H9 (cell line): ENCODE results near the gene DIPK1C. TPM values are rescaled to one million over a fixed set of nuclear protein-coding genes. Genes with fewer than 3 reads are reported as not detected.

Experiments used
- DNase-seq: peaks from one replicate; pipeline ENCODE4 v3.0.0-alpha.2; 2017
- H2AFZ ChIP-seq: one replicate; pipeline ENCODE4 v1.6.1; 2013; ENCODE audit warnings: mild to moderate bottlenecking, low read length, control low read depth, moderate library complexity
- H2AK5ac ChIP-seq: 2 replicates; pipeline ENCODE4 v1.6.1; 2013; ENCODE audit warnings: low read length, control low read depth, mixed read lengths; ENCODE audit not compliant: insufficient read length
- H2BK120ac ChIP-seq: one replicate; pipeline ENCODE4 v1.6.1; 2013; ENCODE audit warnings: low read depth, mild to moderate bottlenecking, low read length, control low read depth, inconsistent platforms; ENCODE audit not compliant: poor library complexity, severe bottlenecking
- H2BK12ac ChIP-seq: 2 replicates; pipeline ENCODE4 v1.6.1; 2013; ENCODE audit warnings: low read length, control low read depth, mixed read lengths, low read depth; ENCODE audit not compliant: insufficient read length
- H2BK15ac ChIP-seq: 2 replicates; pipeline ENCODE4 v1.6.1; 2013; ENCODE audit warnings: low read depth, low read length, control low read depth
- H2BK20ac ChIP-seq: one replicate; pipeline ENCODE4 v1.6.1; 2013; ENCODE audit warnings: low read depth, mild to moderate bottlenecking, low read length, control low read depth, inconsistent platforms; ENCODE audit not compliant: poor library complexity, severe bottlenecking
- H2BK5ac ChIP-seq: 2 replicates; pipeline ENCODE4 v1.6.1; 2013; ENCODE audit warnings: low read length, control low read depth, mixed read lengths; ENCODE audit not compliant: insufficient read length
- H3K14ac ChIP-seq: 2 replicates; pipeline ENCODE4 v1.6.1; 2013; ENCODE audit warnings: low read length, control low read depth; ENCODE audit not compliant: insufficient read depth
- H3K18ac ChIP-seq: 2 replicates; pipeline ENCODE4 v1.6.1; 2013; ENCODE audit warnings: low read depth, mild to moderate bottlenecking, mixed read lengths, low read length, control low read depth; ENCODE audit not compliant: insufficient read length
- H3K23ac ChIP-seq: 2 replicates; pipeline ENCODE4 v1.6.1; 2013; ENCODE audit warnings: low read length, control low read depth, mixed read lengths, low read depth; ENCODE audit not compliant: insufficient read length
- H3K23me2 ChIP-seq: 2 replicates; pipeline ENCODE4 v1.6.1; 2013; ENCODE audit warnings: low read depth, mild to moderate bottlenecking, mixed read lengths, low read length, control low read depth; ENCODE audit not compliant: insufficient read length, poor library complexity, severe bottlenecking
- H3K27ac ChIP-seq: 2 replicates; pipeline ENCODE4 v1.5.1; 2013; ENCODE audit warnings: low read length, control low read depth, mixed read lengths, low read depth; ENCODE audit not compliant: insufficient read length
- H3K27me3 ChIP-seq: 2 replicates; pipeline ENCODE4 v1.6.1; 2013; ENCODE audit warnings: low read length, control low read depth, inconsistent platforms; ENCODE audit not compliant: insufficient read depth
- H3K4ac ChIP-seq: 2 replicates; pipeline ENCODE4 v1.6.1; 2013; ENCODE audit warnings: low read depth, mild to moderate bottlenecking, control low read depth, inconsistent platforms, low read length, moderate library complexity
- H3K4me1 ChIP-seq: 2 replicates; pipeline ENCODE4 v1.6.1; 2013; ENCODE audit warnings: low read length, control low read depth, inconsistent platforms; ENCODE audit not compliant: insufficient read depth
- H3K4me2 ChIP-seq: 2 replicates; pipeline ENCODE4 v1.6.1; 2013; ENCODE audit warnings: low read length, control low read depth, mixed read lengths; ENCODE audit not compliant: insufficient read length, insufficient read depth
- H3K56ac ChIP-seq: 2 replicates; pipeline ENCODE4 v1.6.1; 2013; ENCODE audit warnings: low read depth, mild to moderate bottlenecking, mixed read lengths, low read length, control low read depth; ENCODE audit not compliant: insufficient read length
- H3K79me1 ChIP-seq: 2 replicates; pipeline ENCODE4 v1.6.1; 2013; ENCODE audit warnings: low read depth, mild to moderate bottlenecking, moderate library complexity, low read length, control low read depth, inconsistent platforms; ENCODE audit not compliant: insufficient read depth, poor library complexity, severe bottlenecking
- H3K79me2 ChIP-seq: 2 replicates; pipeline ENCODE4 v1.6.1; 2013; ENCODE audit warnings: low read length, control low read depth, inconsistent platforms; ENCODE audit not compliant: insufficient read depth
- H3K9ac ChIP-seq: 2 replicates; pipeline ENCODE4 v1.6.1; 2013; ENCODE audit warnings: low read length, control low read depth, mixed read lengths; ENCODE audit not compliant: insufficient read length; ENCODE audit errors: extremely low read depth
- H3K9me3 ChIP-seq: one replicate; pipeline ENCODE4 v1.6.1; 2013; ENCODE audit warnings: low read depth, low read length, inconsistent platforms; ENCODE audit not compliant: control insufficient read depth
- H3T11ph ChIP-seq: one replicate; pipeline ENCODE4 v1.6.1; 2013; ENCODE audit warnings: mild to moderate bottlenecking, low read length, control low read depth, inconsistent platforms
- H4K20me1 ChIP-seq: one replicate; pipeline ENCODE4 v1.6.1; 2013; ENCODE audit not compliant: control insufficient read depth, insufficient read length, insufficient read depth
- H4K5ac ChIP-seq: 2 replicates; pipeline ENCODE4 v1.6.1; 2013; ENCODE audit warnings: low read depth, mild to moderate bottlenecking, mixed read lengths, low read length, control low read depth; ENCODE audit not compliant: insufficient read length
- H4K8ac ChIP-seq: replicated peaks from 2 replicates; pipeline ENCODE4 v1.6.1; 2013; ENCODE audit warnings: low read length, control low read depth, mixed read lengths, low read depth; ENCODE audit not compliant: insufficient read length
- H4K91ac ChIP-seq: 2 replicates; pipeline ENCODE4 v1.6.1; 2013; ENCODE audit warnings: low read depth, mild to moderate bottlenecking, moderate library complexity, mixed read lengths, low read length, control low read depth; ENCODE audit not compliant: insufficient read length
- H3K27ac Mint-ChIP-seq, 3 experiments: 2 replicates in 2 of 3; 3 replicates in 1 of 3; pipeline ENCODE4 v1.8.0; 2020 to 2021; ENCODE audit warnings: mixed read lengths in 3 of 3, mild to moderate bottlenecking in 1 of 3, moderate library complexity in 1 of 3
- H3K27me3 Mint-ChIP-seq: 2 replicates; pipeline ENCODE4 v1.8.0; 2021; ENCODE audit warnings: low read depth, mild to moderate bottlenecking, moderate library complexity, mixed read lengths
- H3K36me3 Mint-ChIP-seq, 3 experiments: 2 replicates in 2 of 3; 3 replicates in 1 of 3; pipeline ENCODE4 v1.8.0; 2020 to 2021; ENCODE audit warnings: low read depth in 3 of 3, mixed read lengths in 3 of 3; ENCODE audit not compliant: insufficient read depth in 1 of 3
- H3K4me1 Mint-ChIP-seq, 2 experiments: 2 replicates each; pipeline ENCODE4 v1.8.0; 2020; ENCODE audit warnings: mixed read lengths in 2 of 2
- H3K4me3 Mint-ChIP-seq, 2 experiments: 2 replicates in 1 of 2; 3 replicates in 1 of 2; pipeline ENCODE4 v1.8.0; 2020 to 2021; ENCODE audit warnings: mild to moderate bottlenecking in 2 of 2, mixed read lengths in 2 of 2, moderate library complexity in 1 of 2
- H3K9me3 Mint-ChIP-seq, 2 experiments: 2 replicates in 1 of 2; 3 replicates in 1 of 2; pipeline ENCODE4 v1.8.0; 2020; ENCODE audit warnings: mild to moderate bottlenecking in 2 of 2, mixed read lengths in 2 of 2, moderate library complexity in 1 of 2
- WGBS: extraction: QIAGEN DNeasy Blood & Tissue Kit; methylation state at CpG from one replicate; pipeline ENCODE4 v1.1.7; 2013; ENCODE audit warnings: missing lambda C conversion rate, low lambda C conversion rate, mixed read lengths; ENCODE audit not compliant: insufficient read length; ENCODE audit errors: extremely low coverage; 5-methylcytosine and 5-hydroxymethylcytosine counted together
- total RNA-seq: library from RNA; stranded (reverse); gene quantifications from 2 replicates; pipeline ENCODE4 v1.2.1, GENCODE V29; 2021
- TF ChIP-seq, protein P1 (sequence below): fragments of 200-600 bp; sonication (generic); conservative IDR thresholded peaks from 3 replicates; pipeline ENCODE4 v1.8.0; 2021; ENCODE audit warnings: antibody characterized with exemption, mild to moderate bottlenecking

The DIPK1C gene
- total RNA-seq, 1 experiment from 2014 or later = not detected

- H3K36me3 Mint-ChIP-seq = no peaks in the 10 kb centered on the region
- no peaks in the 10 kb centered on the region for H3K9me3 ChIP-seq
- H4K8ac ChIP-seq = no peak overlapping the region
- no peak for DNase-seq
- no peak overlapping the region for H3K23ac ChIP-seq
- H3K27me3 ChIP-seq = no peaks in the 10 kb centered on the region
- no peak overlapping the region for H4K5ac ChIP-seq
- no peaks in the 10 kb centered on the region for H3K79me2 ChIP-seq
- WGBS = no CpG with 5 or more reads among the region's 7 CpGs
- H3K23me2 ChIP-seq = no peaks in the 10 kb centered on the region
- H2AK5ac ChIP-seq = no peak overlapping the region
- H3K9me3 Mint-ChIP-seq = no peaks in the 10 kb centered on the region; a peak in 1 of 5 replicates
- H3K14ac ChIP-seq = no peak overlapping the region
- no peak overlapping the region for H3K4ac ChIP-seq
- no peak overlapping the region for H3T11ph ChIP-seq
- H3K27ac ChIP-seq = no peak overlapping the region
- no peak overlapping the region for H3K18ac ChIP-seq
- no peak overlapping the region for H3K9ac ChIP-seq
- no peak overlapping the region for H3K56ac ChIP-seq
- H3K27ac Mint-ChIP-seq = no peak overlapping the region
- H2BK20ac ChIP-seq = no peak overlapping the region
- H2AFZ ChIP-seq = no peak overlapping the region
- TF ChIP-seq, protein P1, sequence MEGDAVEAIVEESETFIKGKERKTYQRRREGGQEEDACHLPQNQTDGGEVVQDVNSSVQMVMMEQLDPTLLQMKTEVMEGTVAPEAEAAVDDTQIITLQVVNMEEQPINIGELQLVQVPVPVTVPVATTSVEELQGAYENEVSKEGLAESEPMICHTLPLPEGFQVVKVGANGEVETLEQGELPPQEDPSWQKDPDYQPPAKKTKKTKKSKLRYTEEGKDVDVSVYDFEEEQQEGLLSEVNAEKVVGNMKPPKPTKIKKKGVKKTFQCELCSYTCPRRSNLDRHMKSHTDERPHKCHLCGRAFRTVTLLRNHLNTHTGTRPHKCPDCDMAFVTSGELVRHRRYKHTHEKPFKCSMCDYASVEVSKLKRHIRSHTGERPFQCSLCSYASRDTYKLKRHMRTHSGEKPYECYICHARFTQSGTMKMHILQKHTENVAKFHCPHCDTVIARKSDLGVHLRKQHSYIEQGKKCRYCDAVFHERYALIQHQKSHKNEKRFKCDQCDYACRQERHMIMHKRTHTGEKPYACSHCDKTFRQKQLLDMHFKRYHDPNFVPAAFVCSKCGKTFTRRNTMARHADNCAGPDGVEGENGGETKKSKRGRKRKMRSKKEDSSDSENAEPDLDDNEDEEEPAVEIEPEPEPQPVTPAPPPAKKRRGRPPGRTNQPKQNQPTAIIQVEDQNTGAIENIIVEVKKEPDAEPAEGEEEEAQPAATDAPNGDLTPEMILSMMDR = no peak
- H2BK12ac ChIP-seq = no peak overlapping the region
- H4K20me1 ChIP-seq = no peaks in the 10 kb centered on the region
- no peak overlapping the region for H4K91ac ChIP-seq
- H2BK120ac ChIP-seq = no peak overlapping the region
- H3K4me2 ChIP-seq = no peak overlapping the region
- no peaks in the 10 kb centered on the region for H3K79me1 ChIP-seq
- no peak overlapping the region for H3K4me3 Mint-ChIP-seq
- H2BK5ac ChIP-seq = no peak overlapping the region
- H3K4me1 ChIP-seq = no peaks in the 10 kb centered on the region
- peaks cover 3 to 4% of the 10 kb centered on the region in 2 experiments; a peak in 3 of 4 replicates for H3K4me1 Mint-ChIP-seq
- H3K27me3 Mint-ChIP-seq = peaks cover 2% of the 10 kb centered on the region; the same call in 1 of the 2 replicates
- H2BK15ac ChIP-seq = no peak overlapping the region
Measured at GRCh38 chr18:74480149-74480651, 23.1 kb upstream of the DIPK1C start.
